Activated CD8-positive, alpha-beta memory T cell treated with anti-CD3 and anti-CD28 coated beads for 48 hours (primary cell): ENCODE results near the gene CACNA1I.

Source experiments
- DNase-seq, 3 experiments: peaks; one replicate each; pipeline ENCODE4 v3.0.0-alpha.2; 2020; ENCODE audit warnings: low read depth in 2 of 3, low spot score in 2 of 3

Gene CACNA1I

DNA sequence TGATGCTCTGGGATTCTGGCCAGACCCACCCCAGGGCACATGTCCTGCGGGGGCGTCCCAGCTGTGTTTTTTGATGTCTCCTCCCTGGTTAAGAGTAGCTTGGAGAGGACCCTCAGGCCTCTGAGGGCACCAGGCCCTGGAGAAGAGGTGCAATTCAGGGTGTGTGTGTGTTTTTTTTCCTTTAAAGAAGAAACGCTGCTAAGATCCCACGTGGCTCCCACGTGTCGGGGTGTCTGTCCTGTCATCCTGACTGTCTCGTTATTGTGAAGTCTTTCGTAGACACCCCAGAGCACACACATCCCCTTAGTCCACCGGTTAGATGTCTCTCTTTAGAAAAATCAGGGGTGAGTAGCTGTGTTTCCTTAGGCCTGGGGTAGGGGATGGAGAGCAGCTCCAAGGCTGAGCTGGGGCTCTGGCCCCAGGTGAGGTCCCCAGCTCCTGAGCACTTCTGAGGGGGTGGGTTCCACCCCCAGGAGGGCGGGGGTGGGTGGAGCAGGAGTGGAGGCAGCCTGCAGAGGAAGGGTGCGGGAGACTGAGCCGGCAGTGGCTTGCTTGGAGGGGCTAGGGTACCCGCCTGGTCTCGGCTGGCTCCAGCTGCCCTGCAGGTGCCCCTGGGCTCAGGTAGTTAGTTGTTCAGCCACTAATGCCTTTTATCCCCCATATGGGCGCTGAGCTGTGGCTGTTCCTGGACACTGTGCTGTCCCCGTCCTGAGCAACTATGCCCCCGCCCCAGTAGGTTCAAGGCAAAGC, 116.4 kb downstream of the CACNA1I start:
- no peak for DNase-seq

DNA sequence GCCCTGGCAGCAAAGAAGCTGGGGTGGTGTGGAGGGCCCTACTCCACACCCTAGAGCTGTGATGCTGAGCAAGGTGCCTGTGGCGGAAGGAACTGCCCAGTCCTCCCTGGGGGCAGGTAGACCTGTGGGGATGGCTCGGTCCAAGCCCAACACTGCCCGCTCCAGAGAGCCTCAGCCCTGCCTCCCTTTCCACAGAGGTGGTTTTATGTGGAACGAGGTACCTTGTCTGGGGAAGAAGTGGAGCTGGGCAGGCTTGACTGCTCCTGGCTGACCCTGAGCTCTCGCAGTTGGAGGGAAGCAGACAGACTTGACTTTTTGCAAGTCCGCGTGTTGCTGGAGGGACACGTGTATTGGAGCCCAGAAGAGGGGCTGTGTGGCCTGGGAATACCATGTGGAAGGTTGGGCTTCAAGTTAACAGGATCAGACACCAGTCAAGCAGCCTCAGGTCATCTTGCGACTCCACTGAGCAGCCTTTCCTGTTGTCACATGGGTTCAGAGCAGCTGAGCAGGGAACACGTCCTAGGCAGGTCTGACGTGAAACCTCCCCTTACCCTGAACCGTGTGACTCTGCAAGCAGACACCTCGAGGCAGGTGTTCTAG, 117.7 kb downstream of the CACNA1I start:
- no peak for DNase-seq

DNA sequence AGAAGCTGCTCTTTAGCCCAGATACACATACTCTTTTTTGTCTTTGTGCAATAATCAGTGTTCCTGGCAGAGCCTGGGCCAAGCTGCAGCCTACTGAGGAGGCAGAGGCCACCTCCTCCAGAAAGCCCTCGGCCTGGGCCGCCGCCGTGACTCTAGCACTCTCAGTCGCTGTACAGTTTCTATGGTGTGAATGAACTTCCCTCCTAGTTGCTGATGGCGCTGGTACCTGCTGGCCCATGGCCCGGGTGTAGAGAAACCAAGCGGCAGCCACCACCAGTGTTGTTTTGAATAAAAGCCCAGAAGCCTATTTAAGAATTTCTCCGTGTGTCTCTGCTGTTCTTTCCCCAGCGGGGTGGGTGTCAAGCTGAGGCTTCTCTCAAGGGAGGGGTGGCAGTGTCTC, 118.9 kb downstream of the CACNA1I start:
- DNase-seq: no peak

DNA sequence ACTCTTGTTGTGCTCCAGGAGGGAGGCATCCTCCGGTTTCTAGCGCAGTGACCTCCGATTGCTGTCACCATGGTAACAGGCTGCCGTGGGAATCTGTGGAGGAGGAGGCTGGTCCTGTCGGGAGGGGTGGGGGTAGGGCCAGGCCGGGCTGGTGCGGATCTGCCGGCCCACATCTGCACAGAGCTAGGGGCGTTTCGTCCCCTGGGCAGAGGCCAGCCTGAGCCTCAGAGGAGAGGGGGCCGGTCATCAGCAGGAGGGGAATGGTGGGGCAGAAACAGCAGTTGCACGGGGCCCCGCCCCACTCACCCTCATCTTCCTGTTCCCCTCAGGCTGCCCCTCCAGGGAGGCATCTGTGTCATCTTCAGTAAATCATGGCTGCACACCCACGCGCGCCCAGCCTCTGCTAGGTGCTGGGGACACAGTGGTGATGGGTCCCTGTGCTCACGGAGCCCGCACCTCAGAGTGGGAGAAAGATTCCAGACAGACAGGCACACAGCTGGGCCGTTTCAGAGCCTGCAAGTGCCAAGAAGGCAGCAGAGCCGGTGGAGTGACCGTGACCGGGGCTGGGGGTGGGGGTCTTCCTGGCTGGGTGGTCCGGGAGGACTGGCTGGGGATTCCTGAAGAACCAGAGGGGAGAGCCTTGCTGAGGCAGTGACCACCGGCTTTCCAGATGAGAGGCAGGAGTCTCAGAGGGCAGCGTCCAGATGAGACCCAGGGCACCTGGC, 120.5 kb downstream of the CACNA1I start:
- DNase-seq: peak in 1 of 3 experiments; percentile 5

DNA sequence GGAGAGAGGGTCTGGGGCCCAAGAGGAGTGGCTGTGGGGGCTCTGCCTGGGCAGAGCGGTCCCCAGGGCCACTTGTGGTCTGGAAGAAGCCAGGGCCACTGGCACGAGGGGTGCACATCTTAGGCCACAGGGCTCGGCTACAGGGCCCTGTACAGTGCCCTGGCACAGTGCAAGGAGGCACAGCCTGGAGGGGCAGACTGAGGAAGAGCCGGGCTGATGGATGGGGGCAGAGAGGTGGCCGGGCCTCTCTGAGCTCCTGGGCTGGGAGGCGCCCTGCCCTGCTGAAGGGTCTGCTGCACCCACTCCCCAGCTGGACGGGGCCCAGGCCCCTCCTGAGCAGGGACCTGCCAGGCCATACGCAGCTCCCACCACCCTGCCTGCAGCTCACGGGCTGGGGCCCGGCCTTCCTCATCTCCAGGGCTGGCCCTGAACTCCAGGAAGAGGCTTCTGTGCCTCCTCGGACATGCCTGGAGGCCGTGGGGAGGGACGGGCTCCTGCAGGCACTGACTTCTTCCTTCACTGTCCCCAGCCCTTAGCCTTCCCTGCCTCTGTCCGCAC, 123.5 kb downstream of the CACNA1I start:
- DNase-seq: no peak

DNA sequence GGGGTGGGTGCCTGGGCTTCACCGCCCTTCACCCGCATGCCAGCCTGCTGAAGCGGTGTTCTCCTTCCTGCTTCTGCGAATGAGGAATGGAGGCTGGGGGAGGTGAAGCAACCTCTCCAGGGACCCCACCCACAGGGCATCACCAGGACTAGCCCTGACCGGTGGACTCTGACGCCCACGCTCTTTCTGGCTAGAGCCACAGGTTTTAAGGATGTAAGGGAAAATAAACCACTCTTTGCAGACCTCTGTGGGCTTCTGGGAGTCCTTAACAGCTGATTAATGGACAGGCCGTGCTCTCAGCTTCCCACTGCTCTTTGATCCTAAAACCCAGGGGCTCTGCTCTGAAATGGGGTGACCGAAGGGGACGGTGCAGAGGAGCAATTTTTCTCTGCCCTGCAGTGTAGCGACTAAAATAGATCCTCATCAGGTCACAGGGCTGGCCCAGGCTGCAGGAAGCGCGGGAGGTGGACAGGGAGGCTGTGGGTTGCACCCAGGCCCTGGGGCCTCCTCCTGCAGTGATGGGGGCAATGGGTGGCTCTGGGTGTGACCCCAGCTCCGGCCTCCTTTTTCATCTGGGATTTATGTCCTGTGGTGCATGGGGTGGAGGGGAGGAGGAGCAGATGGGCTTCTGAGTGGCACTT, 127.4 kb downstream of the CACNA1I start:
- DNase-seq: no peak

DNA sequence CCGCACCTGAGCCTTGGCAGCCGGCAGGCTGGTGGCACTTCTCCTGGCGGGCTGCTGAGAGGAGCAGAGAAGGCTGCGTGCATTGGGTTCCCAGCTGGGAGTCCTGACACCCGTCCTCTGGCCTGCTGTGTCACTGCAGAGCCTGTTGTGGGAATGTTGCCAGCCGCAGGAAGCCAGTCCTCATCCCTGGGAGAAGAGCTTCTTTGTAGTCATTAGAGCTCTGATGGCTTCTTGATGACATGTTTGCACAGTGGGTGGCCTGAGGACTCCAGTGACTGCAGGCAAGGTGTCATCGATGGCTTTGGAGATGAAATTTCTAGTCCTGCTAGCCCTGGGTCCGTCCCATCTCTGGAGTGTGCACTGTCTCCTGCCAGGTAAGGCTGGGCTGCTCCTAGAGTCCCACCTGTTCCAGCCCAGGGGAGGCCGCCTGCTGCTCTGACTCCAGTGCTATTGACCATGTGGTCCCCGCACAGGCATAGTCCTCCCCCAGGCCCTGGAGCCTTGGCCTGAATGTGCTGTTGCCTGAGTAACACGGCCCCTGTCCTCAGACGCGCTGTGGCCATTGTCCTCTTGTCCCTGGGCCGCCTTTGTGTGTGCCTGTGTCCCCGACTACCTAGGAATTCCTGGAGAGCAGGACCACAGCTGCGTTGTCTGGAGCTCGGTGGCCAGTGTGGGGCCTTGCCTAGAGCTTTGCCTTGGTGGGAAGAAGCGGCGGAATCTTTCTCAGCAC, 129.2 kb downstream of the CACNA1I start:
- DNase-seq: no peak

DNA sequence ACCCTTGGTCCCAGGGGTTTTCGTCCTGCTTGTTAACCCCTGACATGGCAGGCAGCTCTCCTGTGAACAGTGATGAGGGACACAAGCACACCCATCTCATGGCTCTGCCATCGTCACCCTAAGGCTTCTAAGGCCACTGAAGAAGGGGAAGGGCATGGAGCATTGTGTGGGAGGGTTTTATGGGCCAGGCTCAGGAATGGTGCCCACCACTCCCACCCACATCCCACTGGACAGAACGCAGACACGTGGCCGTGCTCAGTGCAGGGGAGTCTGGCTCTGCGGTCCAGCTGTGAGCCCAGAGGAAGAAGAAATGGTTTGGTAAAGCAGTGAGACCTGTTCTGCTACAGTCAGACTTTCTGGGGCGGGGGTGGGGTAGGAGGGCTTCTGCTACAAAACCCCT, 130.0 kb downstream of the CACNA1I start:
- no peak for DNase-seq

DNA sequence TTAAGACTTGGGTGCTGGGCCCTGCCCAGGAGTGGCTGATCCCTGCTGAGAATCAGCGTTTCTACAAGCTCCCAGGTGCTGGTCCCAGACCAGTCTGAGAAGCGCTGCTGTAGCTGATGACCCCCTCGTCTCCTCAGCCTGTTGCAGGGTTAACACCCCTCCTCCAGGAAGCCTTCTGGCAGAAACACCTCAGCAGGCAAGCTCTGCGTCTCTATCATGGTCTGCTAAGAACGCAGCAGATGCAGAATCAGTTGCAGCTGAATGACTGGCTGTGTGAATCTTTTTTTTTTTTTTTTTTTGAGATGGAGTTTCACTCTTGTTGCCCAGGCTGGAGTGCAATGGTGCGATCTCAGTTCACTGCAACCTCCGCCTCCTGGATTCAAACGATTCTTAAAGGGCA, 132.5 kb downstream of the CACNA1I start:
- no peak for DNase-seq

DNA sequence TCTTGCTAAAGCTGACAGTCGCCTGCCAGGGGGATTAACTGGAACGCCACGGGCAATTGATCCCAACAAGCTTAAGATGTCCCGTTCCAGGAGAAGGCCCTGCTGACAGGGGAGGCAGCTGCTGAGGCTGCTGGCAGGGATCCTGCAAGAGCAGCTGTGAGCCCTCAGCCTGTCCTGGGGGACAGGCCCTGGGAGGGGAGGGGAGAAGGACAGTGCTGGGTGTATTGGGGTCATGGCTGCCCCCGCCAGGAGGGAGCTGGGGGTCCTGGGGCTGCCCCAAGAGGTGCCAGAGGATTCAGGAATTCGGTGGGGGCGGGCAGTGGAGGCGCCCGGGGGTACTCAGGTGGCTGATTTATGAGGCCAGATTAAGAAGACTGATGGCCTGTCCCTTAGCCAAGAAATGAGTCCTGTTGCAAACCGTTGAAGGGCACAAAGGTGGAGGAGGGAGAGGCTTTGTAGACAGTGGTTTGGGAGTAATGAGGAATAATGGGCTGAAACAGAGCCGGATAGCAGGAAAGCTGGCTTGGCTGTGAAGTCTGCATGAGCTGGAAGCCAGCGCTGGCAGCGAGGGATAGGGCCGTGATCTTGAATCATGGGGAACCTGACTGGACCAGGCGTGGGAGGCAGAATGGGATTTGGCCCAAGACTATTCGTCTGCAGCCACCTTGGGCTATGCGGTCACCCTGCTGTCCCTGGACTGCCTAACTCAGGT, 133.5 kb downstream of the CACNA1I start:
- no peak for DNase-seq

DNA sequence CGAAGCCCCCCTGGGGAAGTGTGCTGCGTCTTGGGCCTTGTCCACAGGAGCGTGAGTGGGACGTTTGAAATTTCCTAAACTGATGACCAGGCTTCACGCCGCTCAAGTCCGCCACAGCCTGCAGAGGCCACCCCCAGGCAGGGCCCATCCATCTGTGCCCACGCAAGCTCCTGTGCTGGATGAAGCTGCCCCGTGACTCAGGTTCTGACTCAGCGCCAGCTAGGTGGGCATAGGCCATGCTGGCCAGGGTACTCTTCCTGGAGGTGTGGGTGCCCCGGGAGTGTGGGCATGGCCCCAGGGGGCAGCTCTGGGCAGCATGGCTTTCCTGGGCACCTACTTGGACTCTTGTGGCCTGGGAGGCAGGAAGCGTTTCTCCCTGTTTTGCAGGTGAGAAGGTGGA, 134.8 kb downstream of the CACNA1I start:
- DNase-seq: no peak

DNA sequence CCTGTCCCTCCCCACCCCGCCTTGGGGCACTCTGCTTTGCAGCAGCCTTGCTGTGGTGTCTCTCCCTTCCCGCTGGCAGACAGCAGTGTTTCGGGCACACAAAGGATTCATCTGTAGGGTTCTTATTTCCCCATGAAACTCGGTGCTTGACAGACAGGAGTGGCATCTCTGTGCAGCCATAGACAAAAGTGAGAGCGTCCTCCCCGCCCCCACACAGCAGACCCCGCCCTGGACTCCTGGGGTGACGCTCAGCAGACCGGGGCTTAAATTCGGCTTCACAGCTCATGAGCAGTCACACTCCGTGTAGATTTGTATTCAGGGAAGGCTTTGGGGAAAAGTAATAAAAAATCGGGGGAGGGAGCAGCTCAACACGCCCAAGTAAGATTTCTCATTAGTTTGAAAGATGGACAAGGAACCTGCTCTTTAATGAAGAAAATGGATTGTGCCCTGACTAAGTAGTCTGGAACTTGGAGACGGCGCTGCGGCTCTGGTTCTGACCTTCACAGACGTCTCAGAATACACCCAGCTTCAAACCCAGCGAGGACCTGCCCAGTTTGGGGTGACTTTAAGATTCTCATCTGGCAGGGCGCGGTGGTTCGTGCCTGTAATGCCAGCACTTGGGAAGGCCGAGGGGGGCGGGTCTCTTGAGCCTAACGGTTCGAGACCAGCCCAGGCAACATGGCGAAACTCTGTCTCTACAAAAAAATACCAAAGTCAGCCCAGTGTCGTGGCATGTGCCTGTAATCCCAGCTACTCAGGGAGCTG, 136.0 kb downstream of the CACNA1I start:
- DNase-seq: no peak

DNA sequence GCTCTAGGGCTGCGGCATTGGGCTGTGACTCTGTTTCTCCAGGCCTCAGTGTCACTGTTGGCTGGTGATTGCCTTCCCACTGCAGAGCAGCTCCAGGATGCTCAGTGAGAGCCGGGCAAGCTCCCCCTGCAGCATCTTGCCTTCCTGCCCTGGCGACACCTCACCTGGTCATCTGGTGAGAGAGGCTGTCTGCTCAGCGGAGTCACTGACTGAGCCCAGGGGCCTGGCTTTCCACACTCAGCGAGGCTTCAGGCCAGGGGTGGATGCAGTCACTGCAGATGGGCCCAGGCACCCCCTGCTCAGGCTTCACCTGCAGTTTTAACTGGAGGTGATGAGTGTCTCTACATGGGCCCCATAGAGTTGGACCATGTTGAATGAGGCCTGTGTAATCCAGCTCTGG, 136.8 kb downstream of the CACNA1I start:
- DNase-seq: no peak

DNA sequence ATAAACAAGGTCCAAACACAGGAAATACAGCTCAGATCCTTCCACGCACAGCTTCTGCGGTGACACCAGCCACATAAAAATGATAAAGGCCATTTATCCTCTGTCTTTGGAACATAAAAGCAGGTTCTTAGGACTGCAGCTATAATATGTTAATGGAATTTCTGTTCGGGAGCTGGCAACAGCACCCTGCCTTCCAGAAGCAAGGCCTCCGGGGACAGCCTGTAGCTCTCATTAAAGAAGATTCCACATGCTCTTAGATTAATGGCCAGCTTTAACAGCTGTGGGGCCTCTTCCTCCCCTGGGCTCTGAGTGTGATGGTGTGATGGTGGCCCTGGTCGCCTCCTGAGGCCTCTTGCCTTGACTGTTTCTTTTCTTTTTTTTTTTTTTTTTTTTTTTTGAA, 137.3 kb downstream of the CACNA1I start:
- no peak for DNase-seq

DNA sequence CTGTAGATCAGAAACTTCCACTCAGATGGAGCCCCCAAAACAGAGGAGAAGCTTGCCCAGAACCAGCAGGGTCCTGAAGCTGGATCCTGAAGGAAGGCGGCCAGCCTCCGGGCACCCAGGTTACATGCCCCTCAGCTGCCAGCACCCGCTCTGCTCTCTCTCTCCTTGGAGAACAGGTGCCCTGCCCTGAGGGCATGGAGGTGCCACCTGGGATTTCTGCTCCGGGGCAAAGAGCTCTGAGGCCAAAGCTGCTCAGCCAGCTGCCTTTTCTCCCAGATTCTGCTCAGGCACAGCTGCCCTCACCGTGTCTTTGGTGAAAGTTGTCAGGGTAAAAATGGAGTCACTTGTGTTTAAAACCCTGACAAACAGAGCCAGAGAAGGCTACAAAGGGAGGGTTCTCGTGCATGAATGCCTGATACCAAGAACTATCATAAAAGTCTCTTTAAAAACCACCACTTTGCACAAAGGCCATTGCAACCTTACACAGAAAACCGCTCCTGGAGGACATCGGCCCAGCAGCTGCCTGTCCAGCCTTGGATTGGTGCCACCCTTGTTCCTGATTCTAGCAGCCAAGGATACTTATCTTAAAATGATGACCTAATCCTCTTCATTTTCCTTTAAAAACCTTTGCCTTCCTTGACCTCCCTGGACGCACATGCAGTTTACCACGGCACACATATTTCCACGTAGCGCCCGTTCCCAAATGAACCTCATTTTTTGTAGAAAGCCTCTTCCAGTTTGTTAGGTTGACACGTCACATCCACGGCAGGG, 140.0 kb downstream of the CACNA1I start:
- DNase-seq: no peak

DNA sequence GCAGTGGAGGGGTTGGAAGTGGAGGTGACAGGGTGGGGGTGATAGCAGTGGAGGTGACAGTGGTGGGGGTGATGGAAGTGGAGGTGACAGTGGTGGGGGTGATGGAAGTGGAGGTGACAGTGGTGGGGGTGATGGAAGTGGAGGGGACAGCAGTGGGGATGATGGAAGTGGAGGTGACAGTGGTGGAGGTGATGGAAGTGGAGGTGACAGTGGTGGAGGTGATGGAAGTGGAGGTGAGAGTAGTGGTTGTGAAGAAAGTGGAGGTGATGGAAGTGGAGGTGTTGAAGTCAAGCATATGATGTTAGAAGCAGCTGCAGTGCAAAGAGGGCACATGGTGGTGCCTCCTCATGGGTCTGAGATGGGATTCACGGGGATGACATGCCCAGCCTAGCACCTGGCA, 141.5 kb downstream of the CACNA1I start:
- no peak for DNase-seq

DNA sequence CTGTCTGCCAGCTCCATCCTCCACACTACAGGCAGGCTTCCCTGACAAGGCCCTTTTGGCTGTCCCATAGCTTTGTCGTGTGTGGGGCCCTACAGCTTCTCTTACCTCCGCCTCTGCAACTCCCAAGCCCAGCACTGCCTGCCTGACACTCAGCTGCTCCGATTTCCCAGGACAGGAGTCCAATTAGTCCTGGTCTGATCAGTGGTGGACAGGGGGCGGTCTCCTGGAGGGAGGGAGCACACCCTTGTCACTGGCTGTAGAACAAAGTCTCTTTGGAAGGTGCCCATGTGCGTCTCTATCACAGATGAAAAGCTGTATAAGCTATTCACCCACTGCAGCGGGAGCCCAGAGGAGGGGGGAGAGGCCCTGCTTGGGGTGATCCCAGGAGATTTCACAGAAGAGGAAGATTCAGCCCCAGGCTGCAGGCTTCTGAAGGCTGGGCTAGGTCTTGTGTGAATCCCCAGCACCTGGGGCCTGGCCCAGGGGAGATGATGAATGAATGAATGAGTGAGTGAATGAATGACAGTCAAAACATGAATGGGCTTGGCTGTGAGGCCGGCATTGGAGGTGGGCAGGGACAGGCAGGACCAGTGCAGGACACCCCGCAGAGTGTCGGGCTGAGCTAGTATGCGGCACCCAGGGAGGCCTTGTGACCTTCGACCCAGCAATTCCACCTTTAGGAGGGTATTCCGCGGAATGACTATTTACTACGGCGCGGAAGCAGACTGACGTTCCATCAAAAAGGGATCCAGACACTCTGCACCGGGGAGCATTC, 142.4 kb downstream of the CACNA1I start:
- no peak for DNase-seq

DNA sequence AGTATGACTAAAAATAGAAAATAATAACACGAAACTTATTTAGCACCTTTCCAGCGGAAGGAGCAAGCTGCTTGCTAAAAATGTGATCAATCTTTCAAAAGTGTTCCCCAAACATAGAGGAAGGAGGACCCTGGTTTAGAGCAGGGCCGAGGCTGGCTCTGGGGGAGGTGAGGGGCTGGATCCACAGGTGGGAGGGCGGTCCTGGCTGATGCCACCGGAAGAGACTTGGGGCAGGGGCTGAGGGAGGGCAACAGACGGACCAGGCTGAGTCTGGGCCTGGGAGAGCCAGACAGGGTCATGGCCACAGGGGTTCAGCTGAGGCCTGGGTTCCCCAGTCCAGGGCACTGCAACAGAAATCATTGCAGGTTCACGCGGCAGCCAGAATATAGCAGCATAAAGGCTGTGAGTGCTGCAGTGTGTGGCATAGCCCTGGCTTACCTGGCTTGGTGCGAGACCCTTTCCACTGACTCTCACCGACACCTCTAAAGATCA, 143.3 kb downstream of the CACNA1I start:
- DNase-seq: no peak
